HG02973 (cell line): ENCODE measurements around the gene PKN2.
"Not testable (repeated sequence)": the region's sequence is repeated elsewhere in the genome, so short reads cannot be mapped to it uniquely, and the experiment has no call there.

ENCODE experiments used
- ATAC-seq: cut with Tn5 transposase; IDR thresholded peaks from one replicate; pipeline ENCODE4 v1.9.1; 2021; ENCODE audit warnings: moderate library complexity; ENCODE audit not compliant: unreplicated experiment

The PKN2 gene

DNA sequence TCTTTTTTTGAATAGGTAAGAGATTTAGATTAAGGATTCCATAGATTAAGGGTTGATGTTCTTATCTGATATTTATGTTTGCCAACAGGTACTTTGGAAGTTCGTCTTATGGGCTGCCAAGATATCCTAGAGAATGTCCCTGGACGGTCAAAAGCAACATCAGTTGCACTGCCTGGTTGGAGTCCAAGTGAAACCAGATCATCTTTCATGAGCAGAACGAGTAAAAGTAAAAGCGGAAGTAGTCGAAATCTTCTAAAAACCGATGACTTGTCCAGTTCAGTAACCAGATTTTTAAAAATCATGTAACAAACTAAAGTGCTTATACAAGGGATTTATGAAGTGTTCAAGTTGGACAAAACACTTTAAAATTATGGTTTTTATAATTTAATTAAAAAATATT lies 100.5 kb downstream of the PKN2 start:
- no peak for ATAC-seq

DNA sequence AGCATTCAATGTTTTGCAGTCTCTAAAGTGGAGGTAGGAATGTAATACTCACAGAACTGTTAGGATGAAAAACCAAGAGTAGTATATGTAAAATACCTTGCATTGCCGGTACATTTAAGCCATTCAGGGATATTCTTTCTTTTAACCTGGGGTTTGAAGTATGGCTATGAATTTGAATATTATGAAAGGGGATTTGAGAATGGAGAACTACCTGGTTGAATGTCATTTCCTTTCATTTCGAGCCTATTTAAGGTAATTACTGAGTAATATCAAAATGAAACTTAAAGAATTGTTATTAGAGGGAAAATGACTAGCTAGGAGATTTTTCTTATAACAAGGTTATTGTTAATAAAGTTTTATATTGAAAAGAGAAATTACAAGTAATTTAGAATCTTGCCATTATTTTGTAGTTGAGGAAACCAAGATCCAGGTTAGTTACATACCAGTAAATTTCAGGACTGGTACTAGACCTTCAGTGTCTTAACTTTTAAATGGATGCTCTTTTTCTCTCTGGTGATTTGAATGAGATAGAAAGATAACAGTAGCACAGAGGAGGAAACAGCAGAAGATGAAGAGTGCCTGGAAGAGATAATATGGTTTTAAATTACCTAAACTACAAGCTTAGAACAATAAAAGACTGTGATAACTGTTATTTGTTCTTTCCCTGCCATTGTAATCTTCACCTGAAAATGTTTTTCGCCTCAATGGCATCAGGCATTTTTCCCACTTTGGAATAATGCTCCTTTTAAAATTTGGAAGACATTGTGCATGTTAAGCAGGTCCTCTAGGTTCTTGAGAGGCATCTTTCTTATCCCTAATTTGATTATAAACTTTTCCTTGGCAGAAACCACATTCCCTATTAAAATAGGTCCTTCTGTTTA lies 103.2 kb downstream of the PKN2 start:
- no peak for ATAC-seq

DNA sequence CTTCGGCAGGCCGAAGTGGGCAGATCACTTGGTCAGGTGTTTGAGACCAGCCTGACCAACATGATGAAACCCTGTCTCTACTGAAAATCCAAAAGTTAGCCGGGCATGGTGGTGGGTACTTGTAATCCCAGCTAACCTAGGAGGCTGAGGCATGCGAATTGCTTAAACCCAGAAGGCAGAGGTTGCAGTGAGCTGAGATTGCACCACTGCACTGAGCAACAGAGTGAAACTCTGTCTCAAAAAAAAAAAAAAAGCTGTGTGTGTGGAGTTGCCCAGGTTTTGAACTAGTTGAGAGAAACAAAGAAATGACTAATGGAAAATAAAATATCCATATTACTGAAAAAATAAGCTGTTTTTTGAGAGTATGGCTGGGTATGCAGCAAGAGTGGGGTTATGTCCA lies 107.1 kb downstream of the PKN2 start:
- no peak for ATAC-seq

DNA sequence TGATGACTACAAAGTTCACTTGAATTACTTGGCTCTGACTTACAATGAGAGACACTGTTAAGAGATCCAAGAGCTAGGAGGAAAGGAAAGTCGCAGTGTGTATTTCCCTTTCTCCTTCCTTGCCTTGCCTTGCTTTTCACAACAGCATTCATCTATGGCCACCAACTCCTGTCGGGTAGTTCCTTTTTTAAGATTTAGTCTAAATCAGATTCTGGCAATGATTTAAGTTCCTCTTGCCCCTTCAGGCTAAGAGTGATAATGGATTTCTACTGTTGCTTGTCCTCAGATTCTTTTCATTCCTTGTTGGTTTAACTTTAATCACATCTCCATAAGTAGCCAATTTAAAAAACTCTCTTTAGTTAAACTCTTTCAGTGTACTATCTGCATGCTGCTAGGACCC lies 115.4 kb downstream of the PKN2 start:
- ATAC-seq, result no peak

DNA sequence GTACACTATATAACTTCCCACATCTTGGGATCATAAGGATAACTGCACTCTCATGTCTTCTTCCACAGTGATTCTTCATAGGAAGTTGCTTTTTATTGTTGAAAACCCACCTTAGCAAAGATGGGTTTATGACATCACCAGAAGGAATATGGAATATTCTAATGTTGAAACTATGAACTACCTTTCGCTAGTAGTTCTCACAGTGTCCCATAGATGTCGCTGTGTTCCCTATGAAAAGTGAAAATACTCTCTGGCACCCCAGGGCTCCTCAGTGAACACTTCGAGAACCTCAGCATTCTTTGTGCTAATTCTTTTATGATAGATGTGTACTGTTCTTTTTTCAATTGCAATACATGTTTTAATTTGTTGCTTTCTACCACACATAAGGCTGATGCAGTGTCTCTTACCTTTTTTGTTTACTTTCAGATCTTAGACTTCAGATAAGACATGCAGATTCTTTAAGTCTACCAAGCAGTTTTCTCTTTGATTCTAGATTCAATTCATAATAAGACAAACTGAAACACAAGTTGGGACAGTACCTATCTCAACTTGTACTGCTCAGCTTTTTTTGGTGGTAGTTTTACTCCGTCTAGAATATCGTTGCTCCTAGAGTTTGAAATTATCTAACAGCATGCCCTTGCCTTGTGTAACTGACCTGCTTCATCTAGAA lies 116.4 kb downstream of the PKN2 start:
- ATAC-seq, result no peak

DNA sequence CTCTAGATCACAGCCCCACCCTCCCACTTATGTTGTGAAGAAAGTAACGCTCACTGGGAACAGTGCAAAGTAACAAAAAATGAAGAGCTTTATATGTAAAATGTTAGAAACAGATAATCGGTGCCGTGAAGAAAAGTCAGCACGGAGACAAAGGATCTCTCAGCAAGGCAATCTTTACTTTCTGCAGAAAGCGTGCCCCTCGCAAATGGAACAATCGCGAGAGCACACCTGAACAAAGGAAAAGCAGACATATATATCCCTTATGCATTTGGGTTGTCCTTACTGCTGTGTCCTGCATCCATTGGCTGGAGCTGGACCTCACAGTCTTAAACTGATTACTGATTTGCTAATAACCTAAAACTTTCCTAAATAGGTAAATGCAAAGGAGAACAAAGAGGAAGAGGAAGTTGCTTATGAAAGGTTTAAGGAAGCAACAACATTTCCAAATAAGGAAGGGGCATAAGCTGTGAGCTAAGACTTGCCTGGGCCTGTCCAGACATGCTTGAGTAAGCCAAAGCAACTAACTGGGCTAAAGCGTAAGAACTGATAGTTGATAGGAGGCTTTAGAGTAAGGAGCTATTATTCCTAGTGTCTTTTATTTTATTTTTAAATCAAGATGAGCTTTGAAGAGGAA lies 117.6 kb downstream of the PKN2 start:
- ATAC-seq, result no peak

DNA sequence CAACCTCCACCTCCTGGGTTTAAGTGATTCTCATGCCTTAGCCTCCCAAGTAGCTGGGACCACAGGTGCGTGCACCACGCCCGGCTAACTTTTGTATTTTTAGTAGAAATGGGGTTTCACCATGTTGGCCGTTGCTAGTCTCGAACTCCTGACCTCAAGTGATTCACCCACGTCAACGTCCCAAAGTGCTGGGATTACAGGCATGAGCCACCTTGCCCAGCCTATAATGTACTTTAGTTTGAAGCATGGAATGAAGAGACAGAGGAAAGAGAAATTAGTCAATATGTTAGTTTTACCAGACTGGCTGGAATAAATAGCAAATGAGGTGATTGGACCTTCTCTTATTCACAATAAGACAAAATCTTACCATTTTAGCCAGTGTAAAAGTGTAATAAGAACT lies 118.3 kb downstream of the PKN2 start:
- no peak for ATAC-seq

DNA sequence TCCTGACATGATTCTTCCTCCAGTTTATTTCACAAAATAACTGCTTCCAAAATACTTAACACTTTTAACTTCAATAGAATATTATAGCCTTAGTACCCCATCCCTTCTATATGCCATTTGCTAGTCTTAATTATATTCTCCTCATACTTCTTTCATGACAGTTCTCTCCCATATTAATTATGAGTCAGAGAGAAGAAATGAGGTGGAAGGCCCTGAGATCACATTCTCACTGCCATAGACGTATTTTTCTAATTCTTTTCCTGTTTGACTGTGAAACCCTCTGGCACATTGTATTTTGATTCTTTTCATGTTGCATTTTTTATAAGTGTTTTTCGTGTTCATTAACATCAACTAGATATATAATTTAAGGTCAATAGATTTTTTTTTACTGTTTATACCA lies 118.9 kb downstream of the PKN2 start:
- no peak for ATAC-seq

DNA sequence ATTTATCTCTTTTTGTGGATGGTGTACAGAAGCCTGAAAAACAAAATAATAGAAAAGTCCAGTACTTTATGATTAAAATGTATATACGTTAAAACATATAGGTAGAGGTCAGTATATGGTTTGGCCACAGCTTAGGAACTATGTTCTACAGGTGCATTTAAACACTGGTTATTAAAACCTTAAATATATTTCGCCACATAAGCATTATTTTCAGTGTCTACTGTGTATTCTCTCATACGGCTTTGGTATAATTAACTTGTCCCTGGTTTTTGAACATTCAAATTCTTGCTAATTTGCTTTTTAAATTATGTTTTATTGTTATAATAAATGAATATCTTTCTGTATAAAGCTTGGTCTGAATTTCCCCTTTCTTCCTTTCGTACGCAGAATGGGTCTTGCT lies 119.4 kb downstream of the PKN2 start:
- no peak for ATAC-seq

DNA sequence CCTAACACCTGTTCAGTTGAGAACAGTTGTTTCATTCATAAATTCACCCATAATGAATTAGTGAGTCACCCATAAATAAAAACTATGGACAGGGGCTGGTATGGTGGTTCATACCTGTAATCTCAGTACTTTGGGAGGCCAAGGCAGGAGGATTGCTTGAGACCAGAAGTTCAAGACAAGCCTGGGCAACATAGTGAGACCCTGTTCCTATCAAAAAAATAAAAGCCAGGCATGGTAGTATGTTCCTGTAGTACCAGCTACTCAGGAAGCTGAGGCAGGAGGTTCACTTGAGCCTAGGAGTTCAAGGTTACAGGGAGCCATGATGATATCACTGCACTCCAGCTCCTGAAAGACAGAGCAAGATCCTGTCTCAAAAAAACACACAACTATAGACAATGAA lies 128.3 kb downstream of the PKN2 start:
- ATAC-seq, result no peak

DNA sequence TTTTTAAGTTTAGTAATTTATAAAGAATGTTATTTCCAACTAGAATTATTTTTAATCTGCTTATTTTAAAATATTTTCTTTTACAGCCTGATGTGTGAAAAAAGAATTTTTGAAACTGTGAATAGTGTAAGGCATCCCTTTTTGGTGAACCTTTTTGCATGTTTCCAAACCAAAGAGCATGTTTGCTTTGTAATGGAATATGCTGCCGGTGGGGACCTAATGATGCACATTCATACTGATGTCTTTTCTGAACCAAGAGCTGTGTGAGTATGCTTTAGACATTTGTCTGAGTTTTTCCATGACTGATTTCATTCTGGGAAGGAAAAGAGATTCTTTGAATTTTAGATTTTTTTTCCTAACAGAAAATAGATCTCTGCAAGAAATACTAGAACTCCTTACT lies 129.4 kb downstream of the PKN2 start:
- no peak for ATAC-seq

DNA sequence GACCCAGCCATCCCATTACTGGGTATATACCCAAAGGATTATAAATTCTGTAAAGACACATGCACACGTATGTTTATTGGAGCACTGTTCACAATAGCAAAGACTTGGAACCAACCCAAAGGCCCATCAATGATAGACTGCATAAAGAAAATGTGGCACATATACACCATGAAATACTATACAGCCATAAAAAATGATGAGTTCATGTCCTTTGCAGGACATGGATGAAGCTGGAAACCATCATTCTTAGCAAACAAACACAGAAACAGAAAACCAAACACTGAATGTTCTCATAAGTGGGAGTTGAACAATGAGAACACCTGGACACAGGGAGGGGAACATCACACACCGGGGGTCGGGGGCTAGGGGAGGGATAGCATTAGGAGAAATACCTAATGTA lies 135.6 kb downstream of the PKN2 start:
- not testable (repeated sequence) for ATAC-seq

DNA sequence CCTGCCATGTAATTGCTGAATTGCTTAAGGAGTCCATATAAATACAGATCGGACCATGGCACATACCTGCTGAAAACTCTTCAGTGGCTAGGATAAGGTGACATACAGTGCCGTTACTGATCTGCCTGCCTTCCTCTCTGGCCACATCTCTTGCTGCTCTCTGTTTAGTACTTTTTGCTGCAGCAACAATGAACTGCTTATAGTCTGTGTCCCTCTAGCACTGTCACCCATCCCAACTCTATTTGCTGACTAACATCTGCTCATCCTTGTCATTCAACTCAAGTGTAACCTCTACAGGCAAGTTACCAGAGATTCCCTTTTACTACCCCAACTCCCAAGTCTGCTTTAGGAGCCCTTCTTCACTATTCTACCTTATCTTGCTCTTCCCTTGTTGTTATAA lies 141.6 kb downstream of the PKN2 start:
- no peak for ATAC-seq

DNA sequence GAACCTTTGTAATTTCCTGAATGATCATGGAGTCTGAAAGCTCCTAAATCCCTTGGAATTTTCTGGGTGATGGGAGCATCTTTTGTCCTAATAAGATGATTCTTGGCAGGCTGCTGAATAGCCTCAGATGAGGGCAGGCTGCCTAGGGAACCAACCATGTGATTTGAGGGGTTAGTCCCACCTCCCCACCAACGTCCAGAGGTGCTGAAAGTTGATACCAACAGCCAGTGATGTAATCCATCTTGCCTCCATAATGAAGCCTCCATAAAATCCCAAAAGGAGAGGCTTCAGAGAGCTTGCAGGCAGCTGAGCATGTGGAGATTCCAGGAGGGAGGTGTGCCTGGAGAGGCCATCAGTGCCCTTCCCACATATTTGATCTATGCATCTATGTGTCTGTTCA lies 163.6 kb downstream of the PKN2 start:
- no peak for ATAC-seq

DNA sequence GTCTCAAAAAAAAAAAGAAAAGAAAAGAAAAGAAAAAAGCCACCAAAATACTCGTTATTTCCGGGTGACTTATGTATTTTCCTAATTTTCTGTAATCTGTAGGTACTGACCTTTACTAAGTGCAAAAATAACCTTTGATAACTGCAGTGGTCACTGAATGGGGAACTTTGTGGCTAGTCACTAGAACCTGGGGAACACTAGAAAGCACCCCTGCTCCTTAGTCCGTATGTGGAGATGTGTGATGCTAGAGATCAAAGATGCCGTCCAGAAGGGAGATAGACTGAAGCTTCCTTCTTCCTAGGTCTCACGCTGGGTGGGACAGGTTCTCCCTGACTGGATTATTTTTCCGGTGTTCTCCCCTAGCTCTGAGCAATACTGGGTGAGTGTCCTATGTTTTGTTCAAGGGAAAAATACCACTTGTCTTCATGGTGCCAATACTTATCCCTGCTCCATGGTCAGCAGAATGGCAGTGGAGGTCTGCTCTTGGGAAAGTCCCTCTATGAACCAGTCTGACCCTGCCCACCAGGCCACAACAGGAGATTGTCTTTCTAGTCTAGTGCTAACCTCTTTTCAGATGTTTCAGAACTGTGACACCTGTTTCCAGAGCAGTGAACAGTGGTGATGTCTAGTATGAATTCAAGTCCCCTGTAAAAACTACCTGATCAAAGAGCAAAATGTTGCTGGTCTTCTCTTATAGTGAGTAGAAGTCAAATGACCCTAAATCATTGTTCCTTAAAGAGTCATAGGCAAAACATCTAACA lies 167.4 kb downstream of the PKN2 start:
- ATAC-seq, result no peak

DNA sequence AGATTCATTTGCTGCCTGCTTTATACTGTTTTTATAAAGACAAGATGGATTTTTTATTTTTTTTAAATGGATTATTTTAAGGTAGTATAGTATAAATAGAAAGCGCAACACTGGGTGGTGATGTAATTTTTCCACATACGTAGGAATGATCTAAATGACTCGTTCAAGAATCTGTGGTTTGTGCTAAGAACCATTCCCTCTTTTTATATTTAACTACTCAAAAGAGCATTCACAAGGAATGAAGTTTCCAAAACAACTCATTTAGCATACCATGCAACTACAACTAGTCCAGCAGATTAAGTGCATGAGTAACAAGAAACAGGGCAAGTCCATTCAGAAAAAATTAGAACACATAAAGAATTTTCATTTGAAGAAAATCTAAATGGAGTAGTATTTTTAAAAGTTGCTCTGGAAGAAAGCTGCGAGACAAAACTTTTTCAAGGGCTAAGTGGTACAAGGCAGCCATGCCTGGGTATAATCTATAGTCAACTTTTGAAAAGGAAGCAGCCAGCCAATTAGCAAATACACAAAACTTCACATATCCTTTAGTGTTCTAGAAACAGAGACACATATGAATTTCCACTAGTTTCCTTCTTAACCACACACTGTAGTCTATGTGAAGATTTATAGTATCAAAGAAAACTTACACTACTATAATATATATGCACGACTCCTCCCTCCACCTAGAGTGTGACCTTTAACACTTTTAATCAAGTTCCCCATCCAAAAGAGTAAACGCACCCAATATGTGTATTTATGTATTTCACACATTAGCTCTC lies 183.9 kb downstream of the PKN2 start:
- ATAC-seq, result no peak

DNA sequence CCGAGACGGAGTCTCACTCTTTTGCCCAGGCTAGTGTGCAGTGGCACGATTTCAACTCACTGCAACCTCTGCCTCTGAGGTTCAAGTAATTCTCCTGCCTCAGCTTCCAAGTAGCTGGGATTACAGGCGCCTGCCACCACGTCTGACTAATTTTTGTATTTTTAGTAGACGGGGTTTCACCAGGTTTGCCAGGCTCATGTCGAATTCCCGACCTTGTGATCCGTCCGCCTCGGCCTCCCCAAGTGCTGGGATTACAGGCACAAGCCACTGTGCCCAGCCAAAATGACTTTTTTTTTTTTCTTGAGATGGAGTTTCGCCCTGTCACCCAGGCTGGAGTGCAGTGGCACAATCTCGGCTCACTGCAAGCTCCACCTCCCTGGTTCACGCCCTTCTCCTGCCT lies 185.6 kb downstream of the PKN2 start:
- not testable (repeated sequence) for ATAC-seq

DNA sequence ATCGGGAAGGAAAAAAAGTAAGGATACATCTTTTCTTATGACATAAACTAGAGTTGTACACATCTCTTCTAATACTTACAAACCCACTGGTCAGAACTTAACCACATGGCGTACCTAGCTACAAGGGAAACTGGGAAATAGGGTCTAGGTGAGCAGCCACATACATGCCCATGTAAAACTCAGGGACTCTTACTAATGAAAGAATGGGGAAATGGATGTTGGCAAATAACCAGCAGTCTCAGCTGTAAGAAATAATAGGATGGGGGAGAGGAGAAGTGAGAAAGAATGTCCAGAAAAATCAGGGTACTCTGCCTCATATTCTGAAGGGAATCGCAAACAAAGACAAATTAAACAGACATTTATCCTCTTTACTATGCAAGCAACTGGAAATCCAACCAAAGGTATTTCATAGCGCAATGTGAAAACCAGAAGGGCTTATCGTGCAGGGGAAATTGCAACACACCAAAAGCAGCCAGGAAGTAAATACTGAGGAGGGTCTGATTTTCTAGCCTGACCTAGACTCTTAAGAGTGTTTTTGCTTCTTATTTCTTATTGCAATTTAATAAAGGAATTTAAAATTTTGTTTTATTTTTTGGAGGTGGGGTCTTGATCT lies 189.8 kb downstream of the PKN2 start:
- ATAC-seq, result no peak

DNA sequence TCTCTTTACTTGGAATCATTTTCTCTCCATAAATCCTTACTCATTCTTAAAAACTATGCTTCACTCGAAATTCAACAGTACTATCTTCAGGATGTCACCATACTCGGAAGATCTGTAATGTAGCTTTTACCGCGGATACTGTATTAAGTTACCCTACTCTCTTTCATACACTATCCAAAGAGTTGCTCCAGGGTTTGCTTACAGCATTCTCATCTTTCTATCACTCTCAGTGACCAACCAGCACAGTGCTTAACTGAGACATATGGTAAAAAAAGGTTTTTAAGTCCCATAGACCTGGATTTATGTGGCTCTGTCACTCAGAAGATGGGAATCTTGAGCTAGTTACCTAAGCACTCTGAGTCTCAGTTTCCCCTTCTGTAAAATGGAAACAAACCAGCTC lies 191.5 kb downstream of the PKN2 start:
- ATAC-seq, result no peak
